B cell (primary cell): ENCODE measurements around the gene ATXN1. TPM values are rescaled to one million over a fixed set of nuclear protein-coding genes. Genes with fewer than 3 reads are reported as not detected.

Experiments used
- ATAC-seq: fragments of 200-7000 bp; cut with Tn5 transposase; one replicate; pipeline ENCODE4 v1.10.0; 2021; ENCODE audit warnings: low read depth, mild to moderate bottlenecking, moderate number of reproducible peaks, moderate library complexity
- CTCF ChIA-PET: fragments of 350-600 bp; sonication (Branson Sonifier 250); formaldehyde crosslinking; loops from one replicate; lab custom pipeline; 2021; ENCODE audit warnings: antibody characterized with exemption, inconsistent platforms; lab: Charles Lee
- POLR2A ChIA-PET: fragments of 350-600 bp; sonication (Branson Sonifier 250); formaldehyde crosslinking; loops from one replicate; lab custom pipeline; 2021; ENCODE audit warnings: antibody characterized with exemption; lab: Charles Lee
- DNase-seq: peaks from one replicate; pipeline ENCODE4 v3.0.0; 2013
- H2AFZ ChIP-seq: 2 replicates; pipeline ENCODE4 v1.6.1; 2012; ENCODE audit warnings: mild to moderate bottlenecking, low read depth, low read length; ENCODE audit not compliant: insufficient read depth, poor library complexity, severe bottlenecking
- H3K27ac ChIP-seq, 2 donors: 1 replicate in 1 of 2; 2 replicates in 1 of 2; pipeline ENCODE4 v1.5.1; 2012 to 2013; ENCODE audit warnings: low read length in 2 of 2, mild to moderate bottlenecking in 2 of 2, moderate library complexity in 1 of 2
- H3K27me3 ChIP-seq, 4 experiments: fragments of 200-600 bp in 1 of 4; sonication (generic) in 1 of 4; replicated peaks in 1 of 4; 1 replicate in 2 of 4; 2 replicates in 2 of 4; pipeline versions ENCODE4 v1.6.1 to v1.7.0; 2013 to 2016; ENCODE audit warnings: low read length in 3 of 4, mild to moderate bottlenecking in 2 of 4, mixed read lengths in 1 of 4, moderate library complexity in 1 of 4; ENCODE audit not compliant: insufficient read depth in 4 of 4, control insufficient read depth in 3 of 4; ENCODE audit errors: control extremely low read depth in 1 of 4
- H3K36me3 ChIP-seq, 2 experiments: replicated peaks in 1 of 2; 1 replicate in 1 of 2; 2 replicates in 1 of 2; pipeline versions ENCODE4 v1.6.1 to v1.7.1; 2013; ENCODE audit warnings: low read length in 1 of 2; ENCODE audit not compliant: insufficient read depth in 2 of 2, control insufficient read depth in 1 of 2; ENCODE audit errors: control extremely low read depth in 1 of 2, extremely low read depth in 1 of 2
- H3K4me1 ChIP-seq, 2 donors: fragments of 200-600 bp in 1 of 2; sonication (generic) in 1 of 2; 1 replicate in 1 of 2; 2 replicates in 1 of 2; pipeline versions ENCODE4 v1.5.1 to v1.6.1; 2013 to 2017; ENCODE audit warnings: low read length in 2 of 2; ENCODE audit not compliant: control insufficient read depth in 2 of 2, insufficient read depth in 2 of 2
- H3K4me2 ChIP-seq: replicated peaks from 2 replicates; pipeline ENCODE3; 2012; ENCODE audit warnings: mild to moderate bottlenecking, low read depth, low read length; ENCODE audit not compliant: poor library complexity, severe bottlenecking
- H3K4me3 ChIP-seq, 5 experiments: fragments of 200-600 bp in 1 of 5; sonication (generic) in 1 of 5; 1 replicate in 3 of 5; 2 replicates in 2 of 5; pipeline versions ENCODE4 v1.5.1 to v1.7.0; 2011 to 2016; ENCODE audit warnings: low read length in 4 of 5, mild to moderate bottlenecking in 4 of 5, low read depth in 2 of 5, control low read depth in 1 of 5, moderate library complexity in 1 of 5; ENCODE audit not compliant: insufficient read depth in 1 of 5; ENCODE audit errors: control extremely low read depth in 1 of 5, extremely low read depth in 1 of 5
- H3K79me2 ChIP-seq: fragments of 200-600 bp; sonication (generic); one replicate; pipeline ENCODE4 v1.6.0; 2016; ENCODE audit warnings: low read length; ENCODE audit not compliant: control insufficient read depth, insufficient read depth
- H3K9ac ChIP-seq: fragments of 200-600 bp; sonication (generic); 2 replicates; pipeline ENCODE4 v1.6.1; 2017; ENCODE audit warnings: mild to moderate bottlenecking, low read length, moderate library complexity
- H3K9me3 ChIP-seq, 3 donors: one replicate each; pipeline versions ENCODE4 v1.6.1 to v1.7.1; 2013; ENCODE audit warnings: low read length in 2 of 3; ENCODE audit not compliant: control insufficient read depth in 2 of 3, insufficient read depth in 1 of 3; ENCODE audit errors: control extremely low read depth in 1 of 3
- H4K20me1 ChIP-seq: 2 replicates; pipeline ENCODE4 v1.6.0; 2012; ENCODE audit warnings: mild to moderate bottlenecking, low read length; ENCODE audit not compliant: insufficient read depth, control insufficient read depth, poor library complexity, severe bottlenecking
- H3K27ac Mint-ChIP-seq: one replicate; pipeline ENCODE4 v1.8.0; 2021; ENCODE audit warnings: mixed read lengths
- H3K27me3 Mint-ChIP-seq: one replicate; pipeline ENCODE4 v1.8.0; 2021; ENCODE audit warnings: mixed read lengths
- H3K4me1 Mint-ChIP-seq: one replicate; pipeline ENCODE4 v1.8.0; 2021; ENCODE audit warnings: mixed read lengths
- H3K4me3 Mint-ChIP-seq: one replicate; pipeline ENCODE4 v1.8.0; 2021; ENCODE audit warnings: mixed read lengths
- H3K9me3 Mint-ChIP-seq: one replicate; pipeline ENCODE4 v1.8.0; 2022; ENCODE audit warnings: mixed read lengths; ENCODE audit not compliant: insufficient read depth
- CTCF ChIP-seq: fragments of 200-600 bp; IDR thresholded peaks from one replicate; pipeline ENCODE4 v1.8.0; 2022; ENCODE audit warnings: antibody characterized with exemption, mild to moderate bottlenecking
- EZH2 ChIP-seq: IDR thresholded peaks from 2 replicates; pipeline ENCODE4 v1.6.1; 2012; ENCODE audit warnings: borderline replicate concordance, low read depth, mild to moderate bottlenecking, moderate library complexity, low read length; ENCODE audit not compliant: insufficient read depth, poor library complexity, severe bottlenecking
- WGBS: methylation state at CpG from one replicate; pipeline ENCODE4 v1.1.5; 2013; ENCODE audit warnings: missing lambda C conversion rate; ENCODE audit not compliant: insufficient coverage; 5-methylcytosine and 5-hydroxymethylcytosine counted together
- intact Hi-C: fragments of 100-400 bp; cut with micrococcal nuclease; formaldehyde crosslinking; loops from one replicate; pipeline ENCODE4 v1.10.0; 2022
- polyA plus RNA-seq: library from polyadenylated mRNA; depleted of rRNA; stranded (reverse); fragments of >200 nt; gene quantifications from 2 replicates; pipeline ENCODE4 v1.2.3, GENCODE V29; 2012
- total RNA-seq, 2 donors: library from RNA; stranded (reverse); fragments of 120-200 nt in 1 of 2; gene quantifications; 1 replicate in 1 of 2; 2 replicates in 1 of 2; pipeline versions ENCODE4 v1.2.3 to v1.2.4, GENCODE V29; 2013 to 2022

The ATXN1 gene
- total and polyA plus RNA-seq, 2 donors (not counting 1 experiment from before 2014, with no cell fraction given), result 5.7 to 63.8 TPM

- no peak overlapping the region for H3K4me2 ChIP-seq
- ATAC-seq (no peak), DNase-seq (no peak)
- H3K79me2 ChIP-seq, result no peaks in the 10 kb centered on the region
- no peaks in the 10 kb centered on the region for H3K9me3 Mint-ChIP-seq
- intact Hi-C loops, result no loop called here
- no peaks in the 10 kb centered on the region for H3K36me3 ChIP-seq
- no peaks in the 10 kb centered on the region for H3K27me3 Mint-ChIP-seq
- no peak for TF ChIP-seq EZH2
- TF ChIP-seq CTCF, result no peak
- no peaks in the 10 kb centered on the region for H3K9me3 ChIP-seq
- no peaks in the 10 kb centered on the region for H3K27me3 ChIP-seq
- no peak overlapping the region for H3K27ac Mint-ChIP-seq
- POLR2A ChIA-PET, result no interaction called here
- no peaks in the 10 kb centered on the region for H3K4me1 Mint-ChIP-seq
- H3K4me3 Mint-ChIP-seq, result no peak overlapping the region
- H3K4me1 ChIP-seq, result no peaks in the 10 kb centered on the region
- no peak overlapping the region for H2AFZ ChIP-seq
- WGBS, result no CpG with 5 or more reads among the region's 3 CpGs
- CTCF ChIA-PET, result no interaction called here
- no peak overlapping the region for H3K4me3 ChIP-seq
- H3K27ac ChIP-seq, result no peak overlapping the region
- no peaks in the 10 kb centered on the region for H4K20me1 ChIP-seq
- H3K9ac ChIP-seq, result no peak overlapping the region
These were observed 311.0 kb downstream of the ATXN1 start for GRCh38 chr6:16450285-16450684.

- Mint-ChIP-seq H3K9me3 (no peaks in the 10 kb centered on the region), H3K27ac (no peak overlapping the region), H3K27me3 (no peaks in the 10 kb centered on the region), H3K4me3 (no peak overlapping the region), H3K4me1 (no peaks in the 10 kb centered on the region)
- H3K27ac ChIP-seq, result no peak overlapping the region
- no peaks in the 10 kb centered on the region for H3K36me3 ChIP-seq
- TF ChIP-seq EZH2, result no peak
- H3K9me3 ChIP-seq, result no peaks in the 10 kb centered on the region
- H4K20me1 ChIP-seq, result no peaks in the 10 kb centered on the region
- no peaks in the 10 kb centered on the region for H3K79me2 ChIP-seq
- ChIA-PET CTCF (no interaction called here), POLR2A (no interaction called here)
- H3K9ac ChIP-seq, result no peak overlapping the region
- H3K27me3 ChIP-seq, result no peaks in the 10 kb centered on the region
- H3K4me1 ChIP-seq, result no peaks in the 10 kb centered on the region
- no peak overlapping the region for H2AFZ ChIP-seq
- no peak overlapping the region for H3K4me3 ChIP-seq
- 13% methylated on average over 1 of the region's 2 CpGs for WGBS
- intact Hi-C loops, result no loop called here
- no peak overlapping the region for H3K4me2 ChIP-seq
- DNase-seq (no peak), ATAC-seq (no peak)
These were observed 315.0 kb downstream of the ATXN1 start for GRCh38 chr6:16446273-16446672.
